Measurements from ENCODE around the gene EN2. TPM values are rescaled to one million over a fixed set of nuclear protein-coding genes. Genes with fewer than 3 reads are reported as not detected.

EN2 gene
- under 0.01 and 0.07 TPM in 2 replicates for total RNA-seq

GRCh38 chr7:155458111-155458877 lies at the start of gene EN2:
Gene EN2, plus strand, starts transcription at chr7:155458129. Its CDS starts 249 bp downstream, at chr7:155458378.

Other genes starting within 250 kb of the EN2 start
- 40.7 and 42.9 TPM in 2 replicates for gene INSIG1, start 160.3 kb upstream of the EN2 start, total RNA-seq
- gene CNPY1, start 88.4 kb downstream of the EN2 start, total RNA-seq: not detected in 2 replicates
- 16.7 and 39.7 TPM in 2 replicates for gene RBM33, start 186.5 kb downstream of the EN2 start, total RNA-seq

All from nasal cavity respiratory epithelium epithelial cell of viscerocranial mucosa (primary cell).